ENCODE data around the gene PVALB.

PVALB gene

DNA sequence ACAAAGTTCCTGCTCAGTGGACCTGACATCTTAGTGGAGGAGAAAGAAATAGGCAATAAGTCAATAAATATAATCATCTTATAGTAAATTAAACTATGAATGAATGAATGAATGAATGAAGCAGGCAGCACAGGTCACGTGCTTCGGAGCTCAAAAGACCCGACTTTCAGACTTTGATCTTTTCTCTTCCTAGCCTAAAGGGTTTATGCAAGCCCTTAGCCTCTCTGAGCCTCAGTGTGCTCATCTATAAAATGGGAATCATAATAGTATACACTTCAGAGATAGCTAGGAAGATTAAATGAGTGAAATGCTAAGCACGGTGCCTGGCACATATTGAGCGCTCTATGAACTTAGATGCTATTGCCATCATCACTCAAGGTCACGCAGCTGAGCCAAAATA is 7.5 kb downstream of the PVALB start:
- no peak for DNase-seq

DNA sequence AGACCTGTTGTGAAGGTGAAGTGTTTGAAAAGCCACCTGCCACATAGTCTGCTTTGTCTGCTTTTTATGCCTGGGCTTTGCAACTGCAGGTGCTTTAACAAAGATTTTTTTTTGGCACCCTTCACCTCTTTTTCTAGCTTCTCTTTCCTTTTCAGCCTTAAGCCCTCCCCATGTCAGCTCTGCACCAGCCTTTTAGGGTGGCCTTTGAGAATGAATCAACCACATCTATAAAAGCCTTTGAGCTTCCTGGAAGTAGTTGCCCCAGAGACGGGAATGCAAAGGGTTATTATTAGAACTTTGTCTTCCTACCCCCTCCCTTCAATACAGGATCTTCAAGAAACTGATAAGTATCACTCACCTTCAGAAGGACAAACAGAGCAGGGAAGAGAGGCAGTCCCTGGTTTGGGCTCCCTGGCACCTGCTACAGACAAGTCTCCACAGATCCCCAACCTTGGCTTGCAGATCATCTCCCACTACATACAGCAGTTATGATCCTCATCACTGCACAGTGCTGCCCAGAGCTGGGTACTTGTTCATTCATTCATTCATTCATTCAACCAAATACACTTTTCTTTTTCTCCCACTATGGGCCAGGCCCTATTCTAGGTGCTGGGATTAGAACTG is 8.0 kb downstream of the PVALB start:
- no peak for DNase-seq

GRCh38 chr22:36807627-36808026 is 9.2 kb downstream of the PVALB start:
- DNase-seq = no peak

DNA sequence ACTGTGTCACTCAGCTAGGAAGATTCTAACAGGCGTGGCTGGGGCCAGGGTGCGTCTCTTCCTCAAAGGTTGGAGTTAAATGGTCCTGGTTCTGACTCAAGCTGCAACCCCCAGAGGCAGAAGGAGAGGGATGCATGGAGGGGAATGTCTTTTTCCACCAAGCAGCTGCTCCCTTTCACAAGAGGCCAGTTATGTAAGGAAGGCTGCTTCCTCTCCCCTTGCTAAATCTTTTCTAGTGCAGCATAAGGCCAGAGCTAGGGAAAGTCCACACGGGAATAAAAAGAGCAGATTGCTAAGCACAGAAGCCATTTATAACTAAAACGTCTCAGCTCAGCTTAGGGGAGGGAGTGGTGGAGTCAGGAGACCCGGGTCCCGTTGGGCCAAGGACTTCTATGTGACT is 10.0 kb downstream of the PVALB start:
- DNase-seq = peak; percentile 66

DNA sequence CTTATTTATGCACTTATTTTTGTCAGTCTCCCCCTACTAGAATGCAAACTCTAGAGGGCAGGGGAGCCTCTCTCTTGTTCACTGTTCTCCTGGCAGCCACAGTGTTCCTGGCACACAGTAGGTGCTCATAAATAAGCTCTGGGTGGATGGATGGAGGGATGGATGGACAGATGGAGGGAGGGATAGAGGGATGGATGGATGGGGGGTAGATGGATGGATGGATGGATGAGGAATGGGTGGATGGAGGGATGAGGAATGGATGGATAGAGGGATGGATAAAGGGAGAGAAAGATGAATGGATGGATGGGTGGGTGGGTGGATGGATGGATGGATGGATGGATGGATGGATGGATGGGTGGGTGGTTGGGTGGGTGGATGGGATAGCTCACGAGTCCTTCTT is 13.5 kb downstream of the PVALB start:
- DNase-seq = no peak

DNA sequence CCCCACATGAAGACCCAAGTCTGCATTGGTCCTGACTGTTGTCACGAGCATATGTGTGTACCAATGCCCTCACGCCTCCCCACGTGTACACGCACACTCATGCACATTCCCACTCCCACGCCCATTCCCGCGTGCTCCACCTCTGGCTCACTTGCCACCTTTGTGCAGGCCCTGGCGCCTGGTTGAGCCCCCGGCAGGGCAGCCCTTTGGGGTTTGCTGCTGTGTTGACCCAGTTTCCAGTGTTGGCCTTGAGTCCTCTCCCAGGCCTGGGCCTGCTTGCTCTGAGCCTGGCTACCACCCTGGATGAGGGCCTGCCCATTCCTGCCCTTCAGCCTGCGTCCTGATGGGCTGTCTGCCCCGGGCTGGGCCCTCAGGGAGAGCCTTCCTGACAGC is 18.2 kb downstream of the PVALB start:
- DNase-seq = no peak

DNA sequence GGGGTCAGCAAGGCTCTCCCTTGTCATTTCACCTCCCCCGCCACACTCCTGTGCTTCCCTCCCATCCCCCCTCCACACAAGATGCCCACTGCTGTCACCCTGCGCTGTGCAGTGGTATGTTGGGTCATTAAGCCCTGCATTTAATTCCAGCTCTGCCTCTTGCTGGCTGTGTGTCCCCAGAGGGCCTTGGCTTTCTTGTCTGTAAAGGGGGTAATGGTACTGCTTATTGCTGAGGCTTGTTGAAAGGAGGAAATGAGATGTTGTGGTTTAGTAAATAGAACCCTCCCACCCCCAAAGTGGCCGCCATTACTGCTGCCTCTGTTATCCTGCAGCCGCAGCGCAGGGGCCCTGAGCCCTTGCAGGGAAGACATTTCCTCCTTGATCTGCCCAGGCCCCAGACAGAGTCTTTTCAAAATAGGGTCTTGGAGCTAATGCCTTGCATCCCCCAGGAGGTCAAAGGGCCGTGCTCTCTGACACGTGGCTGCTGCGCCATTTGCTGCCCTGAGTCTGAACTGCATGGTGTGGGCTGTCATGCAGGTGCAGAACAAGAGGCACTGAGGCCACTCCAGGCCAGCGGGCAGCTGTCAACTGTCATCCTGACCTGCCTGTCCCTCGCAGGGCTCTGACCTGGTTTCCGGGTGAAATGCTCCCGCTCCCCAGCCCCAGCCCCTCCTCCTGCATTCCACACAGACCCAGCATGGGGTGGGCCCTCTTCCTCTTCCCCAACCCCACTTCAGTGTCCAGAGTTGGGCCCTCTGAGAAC is 18.7 kb downstream of the PVALB start:
- DNase-seq = no peak

DNA sequence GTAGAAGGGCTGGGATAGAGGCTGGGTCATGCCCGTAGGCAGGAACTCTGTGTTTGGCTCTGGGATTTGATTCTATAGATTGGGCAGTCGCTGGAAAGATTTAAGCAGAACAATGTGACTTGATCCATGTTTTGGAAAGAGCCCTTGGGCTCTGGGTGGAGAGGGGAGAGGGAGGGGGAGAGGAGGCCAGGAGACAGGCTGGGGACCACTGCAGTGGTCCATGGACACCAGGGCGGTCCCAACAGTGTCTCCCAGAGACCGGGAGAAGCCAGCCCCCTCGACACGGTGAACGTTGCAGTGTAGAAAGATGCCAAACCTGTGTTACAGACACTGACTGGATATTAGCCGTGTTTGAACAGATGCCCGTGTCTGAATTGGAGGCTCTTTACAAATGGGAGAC is 19.5 kb downstream of the PVALB start:
- no peak for DNase-seq

DNA sequence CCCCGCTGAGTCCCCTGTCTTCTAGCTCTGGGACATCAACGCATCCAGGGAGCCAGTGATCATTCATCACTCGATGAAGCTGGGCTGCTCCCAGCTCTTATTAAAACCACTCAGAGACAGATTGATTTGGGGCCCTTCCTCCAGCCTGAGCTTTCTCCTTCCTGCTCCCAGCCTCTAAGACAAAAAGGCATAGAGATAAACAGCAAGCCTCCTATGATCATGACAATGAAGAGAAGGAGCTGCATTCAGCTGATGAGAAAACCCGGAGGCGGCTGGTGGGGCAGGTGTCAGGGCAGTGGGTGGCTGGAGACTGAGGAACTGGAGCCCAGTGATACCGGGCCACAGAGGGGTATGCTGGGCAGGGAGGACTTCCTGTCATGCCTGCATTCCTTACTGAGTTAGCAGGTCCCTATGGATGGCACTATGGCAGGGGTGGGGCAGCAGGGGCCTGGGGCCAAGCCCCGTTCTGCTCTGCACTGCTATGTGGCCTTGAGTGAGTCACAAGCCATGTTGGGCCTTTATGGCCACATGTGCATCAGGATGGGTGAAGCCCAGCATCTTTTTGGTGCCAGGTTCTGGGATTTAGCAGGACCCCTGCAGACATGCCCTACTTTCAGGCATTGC is 20.2 kb downstream of the PVALB start:
- DNase-seq = no peak

DNA sequence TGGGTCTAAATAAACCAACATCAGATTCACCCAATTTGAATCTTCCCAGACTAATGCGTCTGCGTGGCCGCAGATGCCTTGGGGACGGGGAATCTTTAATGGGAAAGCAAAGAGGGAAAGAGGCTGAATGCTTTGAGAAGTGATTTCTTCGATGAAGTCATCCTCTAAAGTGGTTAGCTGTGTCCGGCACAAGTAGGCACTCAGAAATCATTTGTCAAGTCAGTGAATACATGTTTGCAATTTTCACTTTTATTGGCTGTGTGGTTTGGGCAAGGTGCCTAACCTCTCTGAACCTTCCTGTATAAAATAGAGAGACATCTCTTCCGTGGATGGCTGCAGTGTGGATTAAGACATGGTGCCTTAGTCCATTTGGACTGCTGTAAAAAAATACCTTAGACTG is 21.2 kb downstream of the PVALB start:
- no peak for DNase-seq

GRCh38 chr22:36790648-36791047 is 26.2 kb downstream of the PVALB start:
- DNase-seq = no peak

DNA sequence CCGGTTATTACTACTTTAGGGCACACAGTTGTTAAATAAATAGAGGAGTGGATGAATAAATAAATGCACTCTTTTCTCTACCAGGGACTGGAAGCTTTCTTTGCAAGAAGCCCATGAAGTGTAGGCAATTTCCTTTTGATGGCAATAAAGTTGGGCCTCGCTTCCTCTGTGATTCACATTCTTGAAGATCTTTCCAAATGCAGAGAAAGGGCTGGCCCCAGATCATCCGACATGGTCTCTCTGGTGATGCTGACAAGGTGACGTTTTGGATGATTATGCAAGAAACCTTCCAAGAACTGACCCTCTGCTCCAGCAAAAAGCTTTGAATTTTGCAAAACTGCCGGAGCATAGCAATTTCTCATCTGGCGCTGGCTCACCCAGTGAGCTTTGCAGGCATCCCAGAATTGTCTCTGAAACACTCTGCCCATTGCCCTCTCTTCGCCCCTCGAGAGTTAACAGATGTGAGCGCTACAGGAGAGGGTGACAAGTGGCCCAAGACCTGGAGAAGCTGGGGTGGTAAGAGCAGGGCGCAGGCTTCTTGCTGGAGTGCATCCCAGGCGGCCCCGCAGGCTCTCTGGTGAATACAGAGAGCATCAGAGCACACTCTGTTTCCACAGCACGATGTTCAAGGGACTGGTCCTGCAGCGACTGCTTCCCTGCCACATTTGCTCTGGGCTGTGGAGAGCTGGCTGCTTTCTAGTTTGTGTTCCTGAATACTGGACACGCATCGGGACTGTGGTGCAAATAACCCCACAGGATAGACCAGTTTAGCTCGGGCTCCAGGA is 29.4 kb downstream of the PVALB start:
- DNase-seq = peak; percentile 61

DNA sequence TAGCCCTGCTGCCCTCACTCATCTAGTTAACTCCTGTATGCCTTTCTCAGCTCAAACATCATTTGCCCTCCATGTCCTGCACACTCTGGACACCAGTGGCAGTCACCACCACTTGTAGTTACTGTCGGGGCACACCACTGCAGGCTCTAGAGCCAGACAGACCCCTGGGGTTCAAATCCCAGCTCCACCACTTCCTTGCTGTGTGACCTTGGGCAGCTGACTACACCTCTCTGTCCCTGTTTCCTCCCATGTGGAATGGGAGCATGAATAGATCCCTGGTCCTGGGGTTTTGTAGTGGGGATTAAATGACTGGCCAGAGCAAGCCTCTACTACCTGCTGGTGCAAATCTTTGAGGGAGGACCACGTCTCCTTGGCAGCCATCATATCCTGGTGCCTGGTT is 33.1 kb downstream of the PVALB start:
- DNase-seq = no peak

- DNase-seq = peak; percentile 7
Observed at GRCh38 chr22:36781656-36782627, 34.9 kb downstream of the PVALB start.

- no peak for DNase-seq
Observed at GRCh38 chr22:36778020-36778419, 38.8 kb downstream of the PVALB start.

GRCh38 chr22:36776722-36777121 is 40.1 kb downstream of the PVALB start:
- DNase-seq = no peak

DNA sequence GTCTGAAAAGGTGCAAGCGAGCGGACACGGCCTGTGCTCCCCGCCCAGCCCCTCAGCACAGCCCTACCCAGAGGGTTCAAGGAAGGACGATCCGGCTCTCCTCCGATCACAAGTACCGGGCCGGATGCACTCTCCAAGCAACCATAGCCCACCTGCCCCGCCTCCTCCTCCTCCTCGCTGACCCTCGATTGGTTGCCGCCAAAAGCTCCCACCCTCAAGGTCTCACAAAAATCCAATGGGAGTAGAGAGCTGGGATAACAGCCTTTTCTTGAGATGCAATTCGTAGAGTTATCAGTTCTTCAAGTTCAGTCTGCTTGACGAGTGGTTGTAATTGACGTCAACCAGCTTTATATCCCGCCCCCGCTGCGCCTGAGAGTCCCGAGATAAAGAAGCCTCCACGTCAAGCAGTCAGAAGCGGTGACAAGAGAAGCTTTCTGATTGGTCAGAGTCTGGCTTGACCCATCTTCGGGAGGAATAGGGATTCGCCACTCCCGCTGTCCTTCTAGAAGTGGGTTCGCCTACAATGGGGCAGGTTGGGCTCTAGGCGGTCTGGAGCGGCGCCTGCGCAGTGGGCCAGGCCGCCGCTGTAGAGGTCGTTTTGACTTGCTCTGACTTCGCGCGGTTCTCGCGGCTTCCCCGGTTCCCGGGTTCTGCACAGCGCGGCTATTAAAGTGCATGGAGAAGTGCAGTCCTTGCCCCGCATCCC is 40.7 kb downstream of the PVALB start, which contains the start of gene IFT27:
IFT27 (minus strand) TSS at position 156 of the 706 bp plus-strand sequence. CDS start 412 bp downstream, outside the sequence.
- peak; percentile 99 for DNase-seq

DNA sequence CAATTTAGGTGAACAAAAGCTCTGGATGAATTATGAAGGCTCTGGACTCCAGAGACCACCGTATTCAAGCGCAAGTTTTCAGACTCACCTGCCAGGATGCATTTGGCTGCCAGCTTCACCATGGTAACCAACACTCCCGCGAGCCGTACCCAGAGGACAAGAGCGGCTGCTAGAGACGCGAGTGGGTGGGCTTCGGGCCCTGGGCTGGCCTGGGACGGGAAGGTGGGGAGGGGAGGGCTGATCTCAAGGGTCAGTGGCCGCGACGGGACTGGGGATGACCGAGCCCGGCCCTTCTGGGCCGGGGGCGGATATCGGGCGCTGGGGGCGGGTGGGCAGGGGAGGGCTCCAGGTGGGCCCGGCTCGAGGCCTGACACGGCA is 41.3 kb downstream of the PVALB start:
- no peak for DNase-seq

- DNase-seq = no peak
Observed at GRCh38 chr22:36773935-36774334, 42.9 kb downstream of the PVALB start.

- no peak for DNase-seq
Observed at GRCh38 chr22:36772451-36772850, 44.4 kb downstream of the PVALB start.

GRCh38 chr22:36771356-36772063 is 45.3 kb downstream of the PVALB start:
- DNase-seq = no peak

All from NCI-H524 treated with DMSO at 0.1 percent for 48 hours (cell line).